Trophoblast cell (in vitro differentiated cells and primary cell): Measurements from ENCODE around the gene PDE6A.

ENCODE experiments used
- DNase-seq, 2 donors: peaks; one replicate each; pipeline ENCODE4 v3.0.0-alpha.2; 2016
- H2AFZ ChIP-seq: 2 replicates; pipeline ENCODE4 v1.6.1; 2013; ENCODE audit warnings: low read length, moderate library complexity, mild to moderate bottlenecking; ENCODE audit not compliant: insufficient read depth, poor library complexity
- H2AK5ac ChIP-seq: 2 replicates; pipeline ENCODE4 v1.6.1; 2013; ENCODE audit warnings: mild to moderate bottlenecking, low read length
- H2BK120ac ChIP-seq: 2 replicates; pipeline ENCODE4 v1.6.1; 2013; ENCODE audit warnings: low read length, mild to moderate bottlenecking, moderate library complexity; ENCODE audit not compliant: insufficient read depth, poor library complexity
- H2BK12ac ChIP-seq: 2 replicates; pipeline ENCODE4 v1.6.1; 2013; ENCODE audit warnings: mild to moderate bottlenecking, low read length, moderate library complexity
- H2BK5ac ChIP-seq: 2 replicates; pipeline ENCODE4 v1.6.1; 2013; ENCODE audit warnings: low read length, low read depth, moderate library complexity, mild to moderate bottlenecking; ENCODE audit not compliant: poor library complexity
- H3K14ac ChIP-seq: 2 replicates; pipeline ENCODE4 v1.6.1; 2013; ENCODE audit warnings: mild to moderate bottlenecking, low read length
- H3K18ac ChIP-seq: 2 replicates; pipeline ENCODE4 v1.6.1; 2013; ENCODE audit warnings: mild to moderate bottlenecking, low read length
- H3K23ac ChIP-seq: 2 replicates; pipeline ENCODE4 v1.6.1; 2013; ENCODE audit warnings: low read length
- H3K27ac ChIP-seq: 2 replicates; pipeline ENCODE4 v1.5.1; 2013; ENCODE audit warnings: low read depth, mild to moderate bottlenecking, inconsistent platforms, low read length, moderate library complexity
- H3K27me3 ChIP-seq: 2 replicates; pipeline ENCODE4 v1.6.1; 2013; ENCODE audit warnings: inconsistent platforms, mild to moderate bottlenecking, low read length, moderate library complexity; ENCODE audit not compliant: insufficient read depth
- H3K36me3 ChIP-seq, 2 experiments: 1 replicate in 1 of 2; 2 replicates in 1 of 2; pipeline ENCODE4 v1.6.1; 2013; ENCODE audit warnings: low read length in 2 of 2, mild to moderate bottlenecking in 2 of 2, moderate library complexity in 1 of 2; ENCODE audit not compliant: insufficient read depth in 2 of 2, control insufficient read depth in 1 of 2
- H3K4ac ChIP-seq: 2 replicates; pipeline ENCODE4 v1.6.1; 2013; ENCODE audit warnings: low read depth, mild to moderate bottlenecking, low read length, moderate library complexity
- H3K4me1 ChIP-seq, 2 experiments: 1 replicate in 1 of 2; 2 replicates in 1 of 2; pipeline ENCODE4 v1.6.1; 2013; ENCODE audit warnings: low read length in 2 of 2, mild to moderate bottlenecking in 2 of 2, moderate library complexity in 1 of 2; ENCODE audit not compliant: insufficient read depth in 2 of 2, control insufficient read depth in 1 of 2
- H3K4me2 ChIP-seq: 2 replicates; pipeline ENCODE4 v1.6.1; 2013; ENCODE audit warnings: inconsistent platforms, mild to moderate bottlenecking, low read length, moderate library complexity
- H3K4me3 ChIP-seq: 2 replicates; pipeline ENCODE4 v1.5.1; 2013; ENCODE audit warnings: mild to moderate bottlenecking, low read depth, low read length, inconsistent platforms
- H3K79me1 ChIP-seq: one replicate; pipeline ENCODE4 v1.6.1; 2013; ENCODE audit warnings: low read length
- H3K79me2 ChIP-seq: 2 replicates; pipeline ENCODE4 v1.6.1; 2013; ENCODE audit warnings: low read length, mild to moderate bottlenecking; ENCODE audit not compliant: control insufficient read depth, insufficient read depth, poor library complexity
- H3K9ac ChIP-seq: 2 replicates; pipeline ENCODE4 v1.6.1; 2013; ENCODE audit warnings: mild to moderate bottlenecking, low read length
- H3K9me3 ChIP-seq: 2 replicates; pipeline ENCODE4 v1.6.1; 2013; ENCODE audit warnings: low read depth, mild to moderate bottlenecking, control low read depth, inconsistent platforms, low read length; ENCODE audit not compliant: insufficient read depth
- H4K12ac ChIP-seq: 2 replicates; pipeline ENCODE4 v1.6.1; 2013; ENCODE audit warnings: low read depth, mild to moderate bottlenecking, low read length, moderate library complexity
- H4K8ac ChIP-seq: 2 replicates; pipeline ENCODE4 v1.6.1; 2013; ENCODE audit warnings: low read depth, mild to moderate bottlenecking, low read length, moderate library complexity
- H4K91ac ChIP-seq: one replicate; pipeline ENCODE4 v1.6.1; 2013; ENCODE audit warnings: low read depth, mild to moderate bottlenecking, low read length, moderate library complexity
- WGBS: extraction: QIAGEN DNeasy Blood & Tissue Kit; methylation state at CpG from one replicate; pipeline ENCODE4 v1.1.7; 2013; ENCODE audit warnings: missing lambda C conversion rate; ENCODE audit not compliant: insufficient read length, insufficient coverage; ENCODE audit errors: extremely low coverage; 5-methylcytosine and 5-hydroxymethylcytosine counted together

The PDE6A gene

DNA sequence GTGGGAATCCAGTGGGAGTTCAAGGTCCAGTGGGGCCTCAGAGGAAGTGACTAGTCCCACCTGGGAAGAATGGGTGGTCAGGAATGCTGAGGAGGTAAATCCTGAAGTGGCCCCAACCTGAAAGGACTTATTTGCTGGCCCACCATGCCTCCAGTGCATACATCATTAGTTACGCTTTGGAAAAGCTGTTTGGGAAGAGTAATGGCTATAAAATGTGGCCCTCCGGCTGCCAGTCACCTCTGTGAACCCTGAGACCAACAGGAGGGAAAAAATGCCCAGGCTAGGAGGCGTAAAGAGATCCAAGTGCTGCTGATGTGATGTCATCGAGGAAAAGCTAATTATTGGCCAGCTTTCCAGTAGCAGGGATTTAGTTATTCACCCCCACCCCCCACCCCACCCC, 13.3 kb upstream of the PDE6A start:
- Histone ChIP-seq H4K12ac (no peak overlapping the region), H3K9ac (no peak overlapping the region), H3K14ac (no peak overlapping the region), H3K36me3 (no peaks in the 10 kb centered on the region), H2BK5ac (no peak overlapping the region), H2AK5ac (no peak overlapping the region), H2AFZ (no peak overlapping the region), H3K79me2 (peaks cover 4% of the 10 kb centered on the region), H3K4me2 (no peak overlapping the region), H3K23ac (no peak overlapping the region), H3K9me3 (no peaks in the 10 kb centered on the region), H2BK12ac (no peak overlapping the region), H3K4me3 (no peak overlapping the region), H3K27ac (no peak overlapping the region), H3K4me1 (peaks cover 0 to 4% of the 10 kb centered on the region in 2 experiments), H3K4ac (no peak overlapping the region), H4K91ac (no peak overlapping the region), H3K27me3 (no peaks in the 10 kb centered on the region), H3K79me1 (peaks cover 8% of the 10 kb centered on the region), H4K8ac (no peak overlapping the region), H2BK120ac (no peak overlapping the region), H3K18ac (no peak overlapping the region)
- WGBS = no CpG with 5 or more reads among the region's 4 CpGs
- DNase-seq = no peak

GRCh38 chr5:149956685-149957084, 12.1 kb upstream of the PDE6A start:
- WGBS = no CpG with 5 or more reads among the region's 5 CpGs
- H2BK120ac ChIP-seq = no peak overlapping the region
- no peak overlapping the region for H3K4me3 ChIP-seq
- no peak overlapping the region for H2AK5ac ChIP-seq
- no peak overlapping the region for H2BK5ac ChIP-seq
- no peak overlapping the region for H2AFZ ChIP-seq
- H3K27me3 ChIP-seq = no peaks in the 10 kb centered on the region
- H3K9ac ChIP-seq = no peak overlapping the region
- H4K91ac ChIP-seq = no peak overlapping the region
- H3K23ac ChIP-seq = no peak overlapping the region
- H3K79me2 ChIP-seq = peaks cover 4% of the 10 kb centered on the region
- no peak for DNase-seq
- no peak overlapping the region for H4K12ac ChIP-seq
- no peak overlapping the region for H3K27ac ChIP-seq
- H3K36me3 ChIP-seq = no peaks in the 10 kb centered on the region
- H3K18ac ChIP-seq = no peak overlapping the region
- no peak overlapping the region for H3K4me2 ChIP-seq
- H3K79me1 ChIP-seq = peaks cover 8% of the 10 kb centered on the region
- H2BK12ac ChIP-seq = no peak overlapping the region
- H3K4ac ChIP-seq = no peak overlapping the region
- peaks cover 0 to 4% of the 10 kb centered on the region in 2 experiments for H3K4me1 ChIP-seq
- no peaks in the 10 kb centered on the region for H3K9me3 ChIP-seq
- no peak overlapping the region for H3K14ac ChIP-seq
- no peak overlapping the region for H4K8ac ChIP-seq

- no peak overlapping the region for H2BK12ac ChIP-seq
- H2BK120ac ChIP-seq = no peak overlapping the region
- no peak overlapping the region for H4K8ac ChIP-seq
- H3K9me3 ChIP-seq = no peaks in the 10 kb centered on the region
- H3K14ac ChIP-seq = no peak overlapping the region
- no peak overlapping the region for H3K4me3 ChIP-seq
- H3K9ac ChIP-seq = no peak overlapping the region
- WGBS = no CpG with 5 or more reads among the region's 6 CpGs
- no peak overlapping the region for H3K27ac ChIP-seq
- H3K36me3 ChIP-seq = no peaks in the 10 kb centered on the region
- no peaks in the 10 kb centered on the region for H3K79me1 ChIP-seq
- H3K4me2 ChIP-seq = no peak overlapping the region
- H3K79me2 ChIP-seq = no peaks in the 10 kb centered on the region
- H4K91ac ChIP-seq = no peak overlapping the region
- H3K18ac ChIP-seq = no peak overlapping the region
- H2AK5ac ChIP-seq = no peak overlapping the region
- H2BK5ac ChIP-seq = no peak overlapping the region
- no peak overlapping the region for H3K4ac ChIP-seq
- H2AFZ ChIP-seq = no peak overlapping the region
- no peak for DNase-seq
- H3K4me1 ChIP-seq = peaks cover 0 to 3% of the 10 kb centered on the region in 2 experiments
- no peak overlapping the region for H4K12ac ChIP-seq
- no peaks in the 10 kb centered on the region for H3K27me3 ChIP-seq
- H3K23ac ChIP-seq = no peak overlapping the region
Measured at GRCh38 chr5:149954798-149955197, 10.2 kb upstream of the PDE6A start.

GRCh38 chr5:149953436-149954121, 9.0 kb upstream of the PDE6A start:
- no CpG with 5 or more reads among the region's 9 CpGs for WGBS
- Histone ChIP-seq H3K4me1 (no peaks in the 10 kb centered on the region), H3K9me3 (no peaks in the 10 kb centered on the region), H2BK12ac (no peak overlapping the region), H4K91ac (no peak overlapping the region), H3K27ac (no peak overlapping the region), H3K79me2 (no peaks in the 10 kb centered on the region), H2AFZ (no peak overlapping the region), H2AK5ac (no peak overlapping the region), H3K14ac (no peak overlapping the region), H2BK120ac (no peak overlapping the region), H3K36me3 (no peaks in the 10 kb centered on the region), H3K27me3 (no peaks in the 10 kb centered on the region), H3K4ac (no peak overlapping the region), H4K8ac (no peak overlapping the region), H4K12ac (no peak overlapping the region), H3K4me2 (no peak overlapping the region), H3K79me1 (no peaks in the 10 kb centered on the region), H3K23ac (no peak overlapping the region), H3K18ac (no peak overlapping the region), H3K4me3 (no peak overlapping the region), H2BK5ac (no peak overlapping the region), H3K9ac (no peak overlapping the region)
- no peak for DNase-seq
